K562 (cell line): ENCODE measurements around the gene SLC6A6. TPM values are rescaled to one million over a fixed set of nuclear protein-coding genes. Genes with fewer than 3 reads are reported as not detected.
A peak's percentile ranks its signal among the peaks of the same experiment; 100 is the strongest.

Source experiments
- ATF1 ChIP-seq, 2 experiments: fragments of 450-650 bp in 1 of 2; IDR thresholded peaks; 2 replicates each; pipeline ENCODE4 v1.6.1; 2016; ENCODE audit warnings: missing compliant biosample characterization in 1 of 2, missing genetic modification characterization in 1 of 2
- CBX5 ChIP-seq: IDR thresholded peaks from 2 replicates; pipeline ENCODE4 v1.6.1; 2014; ENCODE audit warnings: low read depth, borderline replicate concordance
- CLOCK ChIP-seq: fragments of 250-450 bp; sonication (Bioruptor Pico); IDR thresholded peaks from 2 replicates; pipeline ENCODE4 v1.4.0; 2020; ENCODE audit warnings: mild to moderate bottlenecking, moderate library complexity, borderline replicate concordance
- CREB1 ChIP-seq, 2 experiments: sonication (generic) in 1 of 2; formaldehyde crosslinking in 1 of 2; IDR thresholded peaks; 2 replicates each; pipeline versions ENCODE4 v1.6.1 to v1.8.0; 2012 to 2022; ENCODE audit warnings: inconsistent platforms in 1 of 2, mild to moderate bottlenecking in 1 of 2, missing genetic modification reagents in 1 of 2, moderate library complexity in 1 of 2
- CTCF ChIP-seq, 3 experiments: IDR thresholded peaks in 2 of 3; conservative IDR thresholded peaks in 1 of 3; 2 replicates each; pipeline ENCODE4 v1.5.1; 2011 to 2012; ENCODE audit warnings: low read length in 3 of 3, mild to moderate bottlenecking in 3 of 3, control low read depth in 2 of 3, improper control_type of control experiment in 1 of 3, inconsistent platforms in 1 of 3, low read depth in 1 of 3, mixed read lengths in 1 of 3, moderate library complexity in 1 of 3; ENCODE audit not compliant: insufficient read depth in 2 of 3
- GMEB1 ChIP-seq: fragments of 250-450 bp; sonication (Bioruptor Pico); IDR thresholded peaks from 2 replicates; pipeline ENCODE4 v1.4.0; 2020; ENCODE audit warnings: mild to moderate bottlenecking
- HIVEP1 ChIP-seq: fragments of 250-450 bp; sonication (Bioruptor Pico); IDR thresholded peaks from 2 replicates; pipeline ENCODE4 v1.4.0; 2020; ENCODE audit warnings: mild to moderate bottlenecking
- MTA2 ChIP-seq: fragments of 450-650 bp; IDR thresholded peaks from 2 replicates; pipeline ENCODE4 v1.6.1; 2016; ENCODE audit warnings: low read depth
- NR2F6 ChIP-seq: fragments of 450-650 bp; formaldehyde crosslinking; IDR thresholded peaks from 2 replicates; pipeline ENCODE4 v1.4.0; 2020; ENCODE audit warnings: mild to moderate bottlenecking
- SMARCE1 ChIP-seq: fragments of 450-650 bp; IDR thresholded peaks from 2 replicates; pipeline ENCODE4 v1.7.1; 2016; ENCODE audit warnings: mild to moderate bottlenecking
- SUPT5H ChIP-seq: fragments of 450-650 bp; IDR thresholded peaks from 2 replicates; pipeline ENCODE4 v1.6.1; 2016
- TEAD1 ChIP-seq, 2 experiments: fragments of 450-650 bp in 1 of 2; sonication (generic) in 1 of 2; formaldehyde crosslinking; IDR thresholded peaks; 2 replicates each; pipeline versions ENCODE4 v1.4.0 to v1.8.0; 2020 to 2022; ENCODE audit warnings: mild to moderate bottlenecking in 2 of 2, missing genetic modification reagents in 1 of 2
- VEZF1 ChIP-seq: fragments of 200-800 bp; sonication (Bioruptor generic); IDR thresholded peaks from 2 replicates; pipeline ENCODE4 v1.6.1; 2017; ENCODE audit warnings: missing genetic modification characterization, missing compliant biosample characterization
- ZBTB43 ChIP-seq: sonication (generic); formaldehyde crosslinking; IDR thresholded peaks from 2 replicates; pipeline ENCODE4 v1.8.0; 2023; ENCODE audit warnings: mild to moderate bottlenecking, missing genetic modification reagents
- ZNF507 ChIP-seq: conservative IDR thresholded peaks from 2 replicates; pipeline ENCODE4 v1.6.1; 2017; ENCODE audit warnings: missing genetic modification characterization, missing compliant biosample characterization
- ZNF518B ChIP-seq: fragments of 250-450 bp; sonication (Bioruptor Pico); IDR thresholded peaks from 2 replicates; pipeline ENCODE4 v1.5.0; 2021; ENCODE audit warnings: mild to moderate bottlenecking, moderate library complexity
- polyA plus RNA-seq, 8 experiments: library from polyadenylated mRNA; depleted of rRNA in 4 of 8; stranded (reverse) in 5 of 8; unstranded in 3 of 8; fragments of >200 nt; fragmentation: Nextera tagmentation in 2 of 8; fragmentation: Illumina TruSeq in 1 of 8; extraction: Ambion mirVana in 2 of 8; extraction: Trizol in 1 of 8; gene quantifications; 2 replicates each; pipeline versions ENCODE4 v1.2.1 to v1.2.3, GENCODE V29; 2011 to 2014; ENCODE audit warnings: inconsistent platforms in 1 of 8, missing spikeins in 1 of 8
- total RNA-seq, 7 experiments: library from RNA; depleted of rRNA in 6 of 7; stranded (reverse); fragments of >200 nt in 6 of 7; fragmentation: Illumina TruSeq in 2 of 7; extraction: Trizol in 2 of 7; gene quantifications; 2 replicates each; pipeline versions ENCODE4 v1.2.1 to v1.2.3, GENCODE V29; 2011 to 2021; ENCODE audit warnings: low replicate concordance in 1 of 7

SLC6A6 gene
- total and polyA plus RNA-seq, 9 of the 15 experiments (the other 6 are each of a cell fraction or from before 2014, with no cell fraction given): 12.3 to 203 (median 93.2) TPM

GRCh38 chr3:14430053-14430452 lies 27.6 kb downstream of the SLC6A6 start (continued):
- TF ChIP-seq CLOCK (no peak), SMARCE1 (no peak; the same call in 1 of the 2 replicates), ZBTB43 (CRISPR knock-in tag) (no peak), SUPT5H (no peak), ZNF518B (no peak), CTCF (IDR thresholded peaks at IDR 0.05 in 2 of 3, conservative IDR thresholded peaks at IDR 0.05 in 1 of 3; ENCODE audit: insufficient read depth in 2 of 3, low read depth in 1 of 3, low read length in 3 of 3) (no peak), VEZF1 (no peak), CREB1 (IDR thresholded peaks at IDR 0.05) (no peak), CREB1 (CRISPR knock-in tag; IDR thresholded peaks at IDR 0.05) (no peak), MTA2 (no peak), NR2F6 (CRISPR knock-in tag) (no peak), ATF1 (CRISPR knock-in tag; IDR thresholded peaks at IDR 0.05) (no peak), ATF1 (tag; IDR thresholded peaks at IDR 0.05) (no peak), CBX5 (no peak), HIVEP1 (CRISPR knock-in tag) (no peak), GMEB1 (CRISPR knock-in tag) (no peak), TEAD1 (CRISPR knock-in tag; IDR thresholded peaks at IDR 0.05) (peak in 1 of 2 experiments; percentile 50; a peak in 1 of 4 replicates), ZNF507 (no peak)
